ENCODE data around the gene KIF26B. TPM values are rescaled to one million over a fixed set of nuclear protein-coding genes. Genes with fewer than 3 reads are reported as not detected.

KIF26B gene
- total RNA-seq, 2 donors from 2014 or later = 0.30 to 0.35 TPM

- Histone ChIP-seq H3K9me3 (no peaks in the 10 kb centered on the region), H3K36me3 (no peaks in the 10 kb centered on the region), H3K9ac (ENCODE audit: low read depth in 2 of 2, low read length in 2 of 2) (no peak overlapping the region), H3K27ac (no peak overlapping the region), H3K4me3 (no peak overlapping the region), H3K27me3 (no peaks in the 10 kb centered on the region), H3K4me1 (no peaks in the 10 kb centered on the region)
- TF ChIP-seq CTCF (IDR thresholded peaks at IDR 0.05) = no peak
- intact Hi-C loops (cut with DNase I) = no loop called here
- no peak for DNase-seq
Measured at GRCh38 chr1:245337829-245338484, 183.2 kb downstream of the KIF26B start.

GRCh38 chr1:245338485-245338877 lies 183.7 kb downstream of the KIF26B start:
- TF ChIP-seq CTCF (IDR thresholded peaks at IDR 0.05) = no peak
- no peaks in the 10 kb centered on the region for H3K27me3 ChIP-seq
- intact Hi-C loops (cut with DNase I) = no loop called here
- DNase-seq = no peak
- no peaks in the 10 kb centered on the region for H3K36me3 ChIP-seq
- H3K9ac ChIP-seq (ENCODE audit: low read depth in 2 of 2, low read length in 2 of 2) = no peak overlapping the region
- no peaks in the 10 kb centered on the region for H3K4me1 ChIP-seq
- H3K9me3 ChIP-seq = no peaks in the 10 kb centered on the region
- no peak overlapping the region for H3K4me3 ChIP-seq
- no peak overlapping the region for H3K27ac ChIP-seq

GRCh38 chr1:245341743-245342142 lies 187.0 kb downstream of the KIF26B start:
- no peak overlapping the region for H3K9ac ChIP-seq (ENCODE audit: low read depth in 2 of 2, low read length in 2 of 2)
- H3K36me3 ChIP-seq = no peaks in the 10 kb centered on the region
- no peaks in the 10 kb centered on the region for H3K9me3 ChIP-seq
- no peak for DNase-seq
- H3K27ac ChIP-seq = no peak overlapping the region
- H3K4me1 ChIP-seq = no peaks in the 10 kb centered on the region
- intact Hi-C loops (cut with DNase I) = no loop called here
- H3K4me3 ChIP-seq = no peak overlapping the region
- no peaks in the 10 kb centered on the region for H3K27me3 ChIP-seq
- TF ChIP-seq CTCF (IDR thresholded peaks at IDR 0.05) = no peak

- H3K4me3 ChIP-seq = no peak overlapping the region
- H3K27me3 ChIP-seq = no peaks in the 10 kb centered on the region
- no peak for DNase-seq
- no peak overlapping the region for H3K9ac ChIP-seq (ENCODE audit: low read depth in 2 of 2, low read length in 2 of 2)
- no peak overlapping the region for H3K27ac ChIP-seq
- no peaks in the 10 kb centered on the region for H3K4me1 ChIP-seq
- no peaks in the 10 kb centered on the region for H3K36me3 ChIP-seq
- H3K9me3 ChIP-seq = no peaks in the 10 kb centered on the region
- TF ChIP-seq CTCF (IDR thresholded peaks at IDR 0.05) = no peak
- intact Hi-C loops (cut with DNase I) = no loop called here
Measured at GRCh38 chr1:245345191-245345884, 190.6 kb downstream of the KIF26B start.

GRCh38 chr1:245348626-245349025 lies 193.8 kb downstream of the KIF26B start:
- no peaks in the 10 kb centered on the region for H3K9me3 ChIP-seq
- H3K27ac ChIP-seq = no peak overlapping the region
- H3K27me3 ChIP-seq = no peaks in the 10 kb centered on the region
- no peak overlapping the region for H3K9ac ChIP-seq (ENCODE audit: low read depth in 2 of 2, low read length in 2 of 2)
- H3K36me3 ChIP-seq = no peaks in the 10 kb centered on the region
- no peak overlapping the region for H3K4me3 ChIP-seq
- TF ChIP-seq CTCF (IDR thresholded peaks at IDR 0.05) = no peak
- intact Hi-C loops (cut with DNase I) = no loop called here
- DNase-seq = no peak
- H3K4me1 ChIP-seq = no peaks in the 10 kb centered on the region
